Measurements from ENCODE around the gene FAM13A. TPM values are rescaled to one million over a fixed set of nuclear protein-coding genes. Genes with fewer than 3 reads are reported as not detected.
A peak's percentile ranks its signal among the peaks of the same experiment; 100 is the strongest.

FAM13A gene
- total and polyA plus RNA-seq, 2 experiments from 2014 or later, result 19.3 to 44.2 TPM

DNA sequence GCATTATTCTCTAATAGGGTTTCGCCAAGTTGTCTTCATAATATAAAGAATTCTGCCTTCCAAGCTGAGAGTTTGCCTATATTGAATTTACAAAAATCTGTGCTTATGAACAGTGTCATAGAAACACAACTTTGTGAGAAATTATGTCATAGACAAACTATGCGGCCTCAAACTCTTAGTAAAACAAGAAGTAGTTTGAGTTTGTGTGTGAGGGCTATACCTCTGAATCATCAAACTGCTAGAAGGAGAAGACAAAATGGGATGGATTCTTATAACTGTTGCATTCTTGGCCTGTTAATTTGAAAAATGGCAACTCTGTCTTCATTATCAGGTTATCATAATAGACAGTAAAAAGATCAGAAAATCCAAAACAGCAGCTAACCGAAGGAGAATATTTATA, 313.3 kb downstream of the FAM13A start:
- Histone ChIP-seq H3K4me2 (no peak overlapping the region), H3K27ac (no peak overlapping the region), H3K9me2 (replicated peaks; ENCODE audit: insufficient read depth) (no peaks in the 10 kb centered on the region), H3K27me3 (no peaks in the 10 kb centered on the region), H3K4me1 (ENCODE audit: insufficient read depth) (no peaks in the 10 kb centered on the region), H3K4me3 (no peak overlapping the region), H3K9me3 (ENCODE audit: low read depth) (no peaks in the 10 kb centered on the region), H4K20me1 (ENCODE audit: insufficient read depth, poor library complexity, severe bottlenecking) (no peaks in the 10 kb centered on the region), H3K79me2 (no peaks in the 10 kb centered on the region), H3K36me3 (replicated peaks; ENCODE audit: insufficient read depth, low read depth) (no peaks in the 10 kb centered on the region), H2AFZ (no peak overlapping the region)
- TF ChIP-seq, protein P1, sequence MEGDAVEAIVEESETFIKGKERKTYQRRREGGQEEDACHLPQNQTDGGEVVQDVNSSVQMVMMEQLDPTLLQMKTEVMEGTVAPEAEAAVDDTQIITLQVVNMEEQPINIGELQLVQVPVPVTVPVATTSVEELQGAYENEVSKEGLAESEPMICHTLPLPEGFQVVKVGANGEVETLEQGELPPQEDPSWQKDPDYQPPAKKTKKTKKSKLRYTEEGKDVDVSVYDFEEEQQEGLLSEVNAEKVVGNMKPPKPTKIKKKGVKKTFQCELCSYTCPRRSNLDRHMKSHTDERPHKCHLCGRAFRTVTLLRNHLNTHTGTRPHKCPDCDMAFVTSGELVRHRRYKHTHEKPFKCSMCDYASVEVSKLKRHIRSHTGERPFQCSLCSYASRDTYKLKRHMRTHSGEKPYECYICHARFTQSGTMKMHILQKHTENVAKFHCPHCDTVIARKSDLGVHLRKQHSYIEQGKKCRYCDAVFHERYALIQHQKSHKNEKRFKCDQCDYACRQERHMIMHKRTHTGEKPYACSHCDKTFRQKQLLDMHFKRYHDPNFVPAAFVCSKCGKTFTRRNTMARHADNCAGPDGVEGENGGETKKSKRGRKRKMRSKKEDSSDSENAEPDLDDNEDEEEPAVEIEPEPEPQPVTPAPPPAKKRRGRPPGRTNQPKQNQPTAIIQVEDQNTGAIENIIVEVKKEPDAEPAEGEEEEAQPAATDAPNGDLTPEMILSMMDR (IDR thresholded peaks at IDR 0.05; ENCODE audit: poor library complexity), result no peak
- no peak for DNase-seq (ENCODE audit: low spot score)
- WGBS (ENCODE audit: low lambda C conversion rate, missing lambda C conversion rate), result 98% methylated on average over 3 of the region's 3 CpGs

DNA sequence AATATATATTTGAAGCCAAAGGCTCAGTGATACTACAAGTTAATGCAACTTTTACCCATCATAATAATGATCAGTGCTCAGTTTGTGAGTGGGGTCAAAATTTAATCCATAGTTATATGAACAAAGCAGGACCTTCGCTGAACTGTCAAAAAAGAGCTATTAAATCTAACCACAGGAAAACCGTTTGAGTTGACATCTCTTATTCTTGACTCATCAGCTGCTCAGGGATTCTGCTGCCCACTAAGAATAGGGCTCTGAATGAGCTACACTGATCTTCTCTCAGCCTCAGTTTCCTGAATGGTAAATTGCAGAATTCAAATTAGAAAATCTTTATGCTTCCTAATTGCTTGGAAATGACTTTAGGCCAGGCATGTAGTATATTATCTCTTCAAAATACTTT, 314.4 kb downstream of the FAM13A start:
- Histone ChIP-seq H3K4me2 (no peak overlapping the region), H3K79me2 (no peaks in the 10 kb centered on the region), H4K20me1 (ENCODE audit: insufficient read depth, poor library complexity, severe bottlenecking) (no peaks in the 10 kb centered on the region), H3K4me1 (ENCODE audit: insufficient read depth) (no peaks in the 10 kb centered on the region), H2AFZ (no peak overlapping the region), H3K36me3 (replicated peaks; ENCODE audit: insufficient read depth, low read depth) (no peaks in the 10 kb centered on the region), H3K27ac (no peak overlapping the region), H3K27me3 (no peaks in the 10 kb centered on the region), H3K9me3 (ENCODE audit: low read depth) (no peaks in the 10 kb centered on the region), H3K9me2 (replicated peaks; ENCODE audit: insufficient read depth) (no peaks in the 10 kb centered on the region), H3K4me3 (no peak overlapping the region)
- no peak for DNase-seq (ENCODE audit: low spot score)
- WGBS (ENCODE audit: low lambda C conversion rate, missing lambda C conversion rate), result 78% methylated on average over 2 of the region's 2 CpGs
- TF ChIP-seq EZH2phosphoT487 (IDR thresholded peaks at IDR 0.05; ENCODE audit: low read depth, severe bottlenecking, unreplicated experiment) (no peak), EZH2 (IDR thresholded peaks at IDR 0.05; ENCODE audit: borderline replicate concordance) (no peak)
- TF ChIP-seq, protein P1 (IDR thresholded peaks at IDR 0.05; ENCODE audit: poor library complexity), result no peak

DNA sequence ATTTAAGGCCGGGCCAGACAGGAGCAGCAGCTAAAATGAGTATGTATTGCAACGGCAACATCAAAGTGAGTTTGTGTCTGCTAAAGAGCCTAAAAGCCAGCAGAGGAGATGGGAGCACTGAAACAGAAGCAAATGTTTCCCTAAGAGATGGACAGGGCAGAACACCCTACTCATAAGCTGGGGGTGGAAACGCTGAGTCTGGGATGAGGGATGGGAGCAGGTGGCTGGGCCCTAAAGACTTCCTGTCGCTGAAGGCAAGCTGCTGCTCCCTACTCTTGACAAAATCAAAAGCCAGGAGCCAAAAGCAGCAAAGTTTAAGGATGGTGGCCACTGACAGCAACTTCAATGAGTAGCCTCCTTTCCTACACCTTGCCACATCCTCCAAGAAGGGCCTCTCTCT, 318.8 kb downstream of the FAM13A start:
- H2AFZ ChIP-seq, result no peak overlapping the region
- WGBS (ENCODE audit: low lambda C conversion rate, missing lambda C conversion rate), result 90% methylated on average over 4 of the region's 4 CpGs
- H3K36me3 ChIP-seq (replicated peaks; ENCODE audit: insufficient read depth, low read depth), result no peaks in the 10 kb centered on the region
- H3K27me3 ChIP-seq, result no peaks in the 10 kb centered on the region
- H3K9me3 ChIP-seq (ENCODE audit: low read depth), result no peaks in the 10 kb centered on the region
- peak overlapping the region; percentile 12 for H3K27ac ChIP-seq
- TF ChIP-seq, protein P1 (IDR thresholded peaks at IDR 0.05; ENCODE audit: poor library complexity), result no peak
- TF ChIP-seq EZH2 (IDR thresholded peaks at IDR 0.05; ENCODE audit: borderline replicate concordance), result no peak
- no peak for TF ChIP-seq EZH2phosphoT487 (IDR thresholded peaks at IDR 0.05; ENCODE audit: low read depth, severe bottlenecking, unreplicated experiment)
- no peak overlapping the region for H3K4me3 ChIP-seq
- no peaks in the 10 kb centered on the region for H3K9me2 ChIP-seq (replicated peaks; ENCODE audit: insufficient read depth)
- no peak for DNase-seq (ENCODE audit: low spot score)
- H3K4me1 ChIP-seq (ENCODE audit: insufficient read depth), result no peaks in the 10 kb centered on the region
- H4K20me1 ChIP-seq (ENCODE audit: insufficient read depth, poor library complexity, severe bottlenecking), result no peaks in the 10 kb centered on the region
- H3K4me2 ChIP-seq, result no peak overlapping the region
- no peaks in the 10 kb centered on the region for H3K79me2 ChIP-seq

All from hepatocyte (in vitro differentiated cells).